Measurements from ENCODE around the gene PTPRJ. TPM values are rescaled to one million over a fixed set of nuclear protein-coding genes. Genes with fewer than 3 reads are reported as not detected.

Gene PTPRJ
- total and polyA plus RNA-seq, 2 of the 4 experiments (the other 2 are of a cell fraction) = 5.6 to 14.9 TPM

GRCh38 chr11:48025293-48025983 lies 45.1 kb downstream of the PTPRJ start:
- dilution Hi-C loops (cut with HindIII; ENCODE audit: low sequenced_read_pairs, unreplicated experiment) (no loop called here), in situ Hi-C loops (cut with MboI; ENCODE audit: low sequenced_read_pairs) (no loop called here), intact Hi-C loops (cut with micrococcal nuclease) (no loop called here)
- H3K4ac ChIP-seq (ENCODE audit: low read depth, low read length) = no peak overlapping the region
- ATAC-seq (ENCODE audit: low read depth) (no peak), DNase-seq (no peak)
- peaks cover 8% of the 10 kb centered on the region for H4K20me1 ChIP-seq (ENCODE audit: insufficient read depth, low read length)
- POLR2A ChIA-PET (ENCODE audit: unreplicated experiment) = no interaction called here
- no TSS peak for BruUV-seq (replicated peaks)
- H3K56ac ChIP-seq (ENCODE audit: extremely low read depth, insufficient read depth, low read length) = no peak overlapping the region
- no peak overlapping the region for H4K91ac ChIP-seq (ENCODE audit: insufficient read depth, low read depth, low read length)
- no peak overlapping the region for H2BK20ac ChIP-seq (ENCODE audit: low read depth, low read length)
- no peak overlapping the region for H4K8ac ChIP-seq (ENCODE audit: low read depth in 2 of 2, low read length in 2 of 2)
- H3K79me1 ChIP-seq (ENCODE audit: low read depth in 1 of 2, low read length in 2 of 2) = peaks cover 29 to 67% of the 10 kb centered on the region in 2 experiments
- WGBS, 2 experiments (ENCODE audit: extremely low coverage in 2 of 2, insufficient read length in 1 of 2) = 85% methylated on average over 4 of the region's 9 CpGs; no CpG with 5 or more reads in 1 of the 2 experiments
- no peaks in the 10 kb centered on the region for H3K36me3 ChIP-seq (ENCODE audit: control insufficient read depth, insufficient read depth, low read length)
- H2AFZ ChIP-seq (replicated peaks; ENCODE audit: low read length, poor library complexity) = no peak overlapping the region
- no peak overlapping the region for H3K23ac ChIP-seq (ENCODE audit: low read depth, low read length)
- H3K9me3 ChIP-seq (ENCODE audit: control insufficient read depth, insufficient read depth, low read length) = no peaks in the 10 kb centered on the region
- H2AK5ac ChIP-seq (ENCODE audit: low read depth, low read length) = no peak overlapping the region
- H2AK9ac ChIP-seq (replicated peaks; ENCODE audit: low read depth, low read length, poor library complexity) = no peak overlapping the region
- H2BK120ac ChIP-seq (ENCODE audit: low read depth, low read length) = no peak overlapping the region
- CTCF ChIA-PET = no interaction called here
- no peak overlapping the region for H3K14ac ChIP-seq (replicated peaks; ENCODE audit: low read depth, low read length)
- no peak for TF ChIP-seq CTCF (conservative IDR thresholded peaks at IDR 0.05; ENCODE audit: low read depth, low read length)
- TF ChIP-seq MXI1 (IDR thresholded peaks at IDR 0.05; ENCODE audit: borderline replicate concordance, low read depth, low read length) = no peak
- TF ChIP-seq FOS (IDR thresholded peaks at IDR 0.05; ENCODE audit: low read depth, low read length) = no peak
- no peak for TF ChIP-seq CEBPB (IDR thresholded peaks at IDR 0.05; ENCODE audit: low read depth, low read length)
- TF ChIP-seq RFX5 (IDR thresholded peaks at IDR 0.05; ENCODE audit: low read depth, low read length) = no peak
- no peak for TF ChIP-seq RCOR1 (IDR thresholded peaks at IDR 0.05; ENCODE audit: insufficient replicate concordance, low read length)
- no peak for TF ChIP-seq NFE2L2 (IDR thresholded peaks at IDR 0.05; ENCODE audit: low read depth, low read length)
- no peak for TF ChIP-seq MAFK (IDR thresholded peaks at IDR 0.05; ENCODE audit: low read depth, low read length)
- no peak for TF ChIP-seq SMC3 (IDR thresholded peaks at IDR 0.05; ENCODE audit: low read depth, low read length)
- TF ChIP-seq MAZ (IDR thresholded peaks at IDR 0.05; ENCODE audit: borderline replicate concordance, low read depth, low read length) = no peak
- no peak overlapping the region for H3K4me3 ChIP-seq (ENCODE audit: insufficient read depth, low read depth, low read length)
- H3K4me2 ChIP-seq (ENCODE audit: low read depth, low read length) = no peak overlapping the region
- no peak overlapping the region for H3K9ac ChIP-seq (ENCODE audit: low read depth, low read length)
- peaks cover 6% of the 10 kb centered on the region for H3K4me1 ChIP-seq (ENCODE audit: control insufficient read depth, insufficient read depth, low read length)
- no peak overlapping the region for H3K27ac ChIP-seq (ENCODE audit: insufficient read depth, low read length)
- no peak overlapping the region for H4K5ac ChIP-seq (ENCODE audit: low read depth, low read length)
- no peak overlapping the region for H2BK15ac ChIP-seq (ENCODE audit: low read depth, low read length)
- H3K18ac ChIP-seq (ENCODE audit: low read depth, low read length) = no peak overlapping the region
- peaks cover 12% of the 10 kb centered on the region for H3K9me1 ChIP-seq (ENCODE audit: insufficient read depth, low read length)
- H3K27me3 ChIP-seq (ENCODE audit: control insufficient read depth, insufficient read depth, low read length) = no peaks in the 10 kb centered on the region
- no peak overlapping the region for H2BK5ac ChIP-seq (ENCODE audit: low read depth, low read length, poor library complexity, severe bottlenecking)
